Astrocyte (in vitro differentiated cells and primary cell): ENCODE measurements around the gene DEXI. TPM values are rescaled to one million over a fixed set of nuclear protein-coding genes. Genes with fewer than 3 reads are reported as not detected.

Experiments used
- DNase-seq: peaks from one replicate; pipeline ENCODE4 v3.0.0-alpha.2; 2010; ENCODE audit warnings: low read depth
- FAIRE-seq: peaks from 2 replicates; lab custom pipeline; 2011; peaks lifted over from hg19 to GRCh38; lab: Jason Lieb, UNC
- H2AFZ ChIP-seq: 2 replicates; pipeline ENCODE4 v1.6.0; 2012; ENCODE audit warnings: low read depth, low read length, inconsistent platforms
- H3K27ac ChIP-seq: 2 replicates; pipeline ENCODE4 v1.5.1; 2011; ENCODE audit warnings: low read depth, low read length, inconsistent platforms
- H3K27me3 ChIP-seq: 2 replicates; pipeline ENCODE4 v1.6.0; 2011; ENCODE audit warnings: low read length, inconsistent platforms; ENCODE audit not compliant: insufficient read depth
- H3K36me3 ChIP-seq: 2 replicates; pipeline ENCODE4 v1.5.1; 2011; ENCODE audit warnings: low read length, inconsistent platforms; ENCODE audit not compliant: insufficient read depth
- H3K4me1 ChIP-seq: 2 replicates; pipeline ENCODE4 v1.5.1; 2011; ENCODE audit warnings: low read length, inconsistent platforms; ENCODE audit not compliant: insufficient read depth
- H3K4me2 ChIP-seq: 2 replicates; pipeline ENCODE4 v1.6.0; 2012; ENCODE audit warnings: low read length, inconsistent platforms
- H3K4me3 ChIP-seq: 2 replicates; pipeline ENCODE4 v1.5.1; 2011; ENCODE audit warnings: low read depth, mild to moderate bottlenecking, low read length, inconsistent platforms; ENCODE audit not compliant: insufficient read depth
- H3K79me2 ChIP-seq: 2 replicates; pipeline ENCODE4 v1.6.0; 2012; ENCODE audit warnings: mild to moderate bottlenecking, low read length, inconsistent platforms; ENCODE audit not compliant: insufficient read depth
- H3K9ac ChIP-seq: 2 replicates; pipeline ENCODE4 v1.6.0; 2012; ENCODE audit warnings: mild to moderate bottlenecking, low read length, inconsistent platforms
- H3K9me3 ChIP-seq: 2 replicates; pipeline ENCODE4 v1.5.1; 2012; ENCODE audit warnings: low read depth, mild to moderate bottlenecking, low read length, inconsistent platforms; ENCODE audit not compliant: insufficient read depth
- H4K20me1 ChIP-seq: 2 replicates; pipeline ENCODE4 v1.6.0; 2012; ENCODE audit warnings: low read length, inconsistent platforms; ENCODE audit not compliant: insufficient read depth
- H3K27ac Mint-ChIP-seq: one replicate; pipeline ENCODE4 v1.8.0; 2021; ENCODE audit warnings: mild to moderate bottlenecking, mixed read lengths; ENCODE audit not compliant: unreplicated experiment
- H3K27me3 Mint-ChIP-seq: one replicate; pipeline ENCODE4 v1.8.0; 2021; ENCODE audit warnings: low read depth, mixed read lengths; ENCODE audit not compliant: unreplicated experiment
- H3K36me3 Mint-ChIP-seq: one replicate; pipeline ENCODE4 v1.8.0; 2021; ENCODE audit warnings: low read depth, mixed read lengths; ENCODE audit not compliant: unreplicated experiment
- H3K4me1 Mint-ChIP-seq: one replicate; pipeline ENCODE4 v1.8.0; 2021; ENCODE audit warnings: low read depth, mixed read lengths; ENCODE audit not compliant: unreplicated experiment
- H3K4me3 Mint-ChIP-seq: one replicate; pipeline ENCODE4 v1.8.0; 2021; ENCODE audit warnings: mild to moderate bottlenecking, moderate library complexity, mixed read lengths; ENCODE audit not compliant: unreplicated experiment
- H3K9me3 Mint-ChIP-seq: one replicate; pipeline ENCODE4 v1.8.0; 2021; ENCODE audit warnings: mild to moderate bottlenecking, mixed read lengths; ENCODE audit not compliant: unreplicated experiment
- CTCF ChIP-seq: IDR thresholded peaks from 2 replicates; pipeline ENCODE4 v1.5.1; 2011; ENCODE audit warnings: low read depth, mild to moderate bottlenecking, inconsistent platforms, low read length, moderate library complexity; ENCODE audit not compliant: insufficient read depth
- EZH2 ChIP-seq: IDR thresholded peaks from 2 replicates; pipeline ENCODE4 v1.6.1; 2012; ENCODE audit warnings: mild to moderate bottlenecking, low read length, inconsistent platforms; ENCODE audit not compliant: insufficient read depth
- total RNA-seq: library from RNA; stranded (reverse); gene quantifications from 2 replicates; pipeline ENCODE4 v1.2.1, GENCODE V29; 2021

Gene DEXI
- total RNA-seq, 1 donor from 2014 or later, result 39.8 TPM

GRCh38 chr16:10972819-10973464 lies 30.7 kb upstream of the DEXI start:
- Histone ChIP-seq H3K27me3 (no peaks in the 10 kb centered on the region), H3K4me2 (no peak overlapping the region), H3K27ac (no peak overlapping the region), H3K9ac (no peak overlapping the region), H3K4me3 (no peak overlapping the region), H3K9me3 (no peaks in the 10 kb centered on the region), H2AFZ (no peak overlapping the region), H3K79me2 (no peaks in the 10 kb centered on the region), H3K4me1 (peaks cover 6% of the 10 kb centered on the region), H4K20me1 (peaks cover 4% of the 10 kb centered on the region), H3K36me3 (peaks cover under 1% of the 10 kb centered on the region)
- DNase-seq (no peak), FAIRE-seq (no peak)
- no peak overlapping the region for H3K27ac Mint-ChIP-seq
- no peaks in the 10 kb centered on the region for H3K27me3 Mint-ChIP-seq
- H3K4me3 Mint-ChIP-seq, result no peak overlapping the region
- peaks cover 7% of the 10 kb centered on the region for H3K4me1 Mint-ChIP-seq
- TF ChIP-seq EZH2 (no peak), CTCF (no peak)
- peaks cover 12% of the 10 kb centered on the region for H3K36me3 Mint-ChIP-seq
- H3K9me3 Mint-ChIP-seq, result no peaks in the 10 kb centered on the region

- Mint-ChIP-seq H3K36me3 (peaks cover 13% of the 10 kb centered on the region), H3K4me3 (no peak overlapping the region), H3K9me3 (no peaks in the 10 kb centered on the region), H3K4me1 (peaks cover 7% of the 10 kb centered on the region), H3K27ac (peak overlapping the region; percentile 14), H3K27me3 (no peaks in the 10 kb centered on the region)
- Histone ChIP-seq H3K36me3 (no peaks in the 10 kb centered on the region), H3K27ac (no peak overlapping the region), H3K79me2 (no peaks in the 10 kb centered on the region), H3K9me3 (no peaks in the 10 kb centered on the region), H3K9ac (no peak overlapping the region), H2AFZ (no peak overlapping the region), H3K4me2 (no peak overlapping the region), H3K4me1 (peaks cover 6% of the 10 kb centered on the region), H4K20me1 (peaks cover 4% of the 10 kb centered on the region), H3K27me3 (no peaks in the 10 kb centered on the region), H3K4me3 (no peak overlapping the region)
- no peak for FAIRE-seq
- DNase-seq, result no peak
- TF ChIP-seq EZH2 (no peak), CTCF (no peak)
Measured at GRCh38 chr16:10972108-10972818, 30.0 kb upstream of the DEXI start.

- no peaks in the 10 kb centered on the region for H3K9me3 Mint-ChIP-seq
- H2AFZ ChIP-seq, result no peak overlapping the region
- H3K27ac Mint-ChIP-seq, result no peak overlapping the region
- no peaks in the 10 kb centered on the region for H3K27me3 ChIP-seq
- peak overlapping the region; percentile 48 for H3K4me2 ChIP-seq
- H3K4me3 ChIP-seq, result no peak overlapping the region
- no peaks in the 10 kb centered on the region for H3K79me2 ChIP-seq
- H3K4me3 Mint-ChIP-seq, result no peak overlapping the region
- no peaks in the 10 kb centered on the region for H3K9me3 ChIP-seq
- H3K27ac ChIP-seq, result peak overlapping the region; percentile 20
- peaks cover 7% of the 10 kb centered on the region for H3K4me1 Mint-ChIP-seq
- no peaks in the 10 kb centered on the region for H3K27me3 Mint-ChIP-seq
- no peaks in the 10 kb centered on the region for H3K36me3 ChIP-seq
- peaks cover 4% of the 10 kb centered on the region for H4K20me1 ChIP-seq
- no peak overlapping the region for H3K9ac ChIP-seq
- peaks cover 17% of the 10 kb centered on the region for H3K36me3 Mint-ChIP-seq
- DNase-seq (peak; percentile 69), FAIRE-seq (no peak)
- TF ChIP-seq CTCF (peak; percentile 73), EZH2 (no peak)
- peaks cover 6% of the 10 kb centered on the region for H3K4me1 ChIP-seq
Measured at GRCh38 chr16:10971560-10971961, 29.3 kb upstream of the DEXI start.
